Breast epithelium (tissue), 3 donors: ENCODE results near the gene BICD1.

ENCODE experiments used
- CTCF ChIP-seq, 3 donors: fragments of 450-650 bp; IDR thresholded peaks; one replicate each; pipeline ENCODE4 v1.5.1; 2016 to 2017; ENCODE audit warnings: antibody characterized with exemption in 3 of 3, mild to moderate bottlenecking in 3 of 3, moderate library complexity in 3 of 3
- POLR2A ChIP-seq: fragments of 450-650 bp; IDR thresholded peaks from one replicate; pipeline ENCODE4 v1.6.1; 2016; ENCODE audit warnings: antibody characterized with exemption, mild to moderate bottlenecking, moderate library complexity
- POLR2AphosphoS5 ChIP-seq, 3 donors: sonication (generic); formaldehyde crosslinking; IDR thresholded peaks; one replicate each; pipeline ENCODE4 v1.6.1; 2017; ENCODE audit warnings: antibody characterized with exemption in 3 of 3

GRCh38 chr12:32083489-32083888, 23.2 kb upstream of the BICD1 start:
- no peak for TF ChIP-seq CTCF (IDR thresholded peaks at IDR 0.05)
- TF ChIP-seq POLR2A, result no peak
- TF ChIP-seq POLR2AphosphoS5 (IDR thresholded peaks at IDR 0.05), result no peak
